Cortex of kidney (tissue), 1 donor: ENCODE data around the gene CCDC40.

Experiments
- DNase-seq: peaks from one replicate; lab custom pipeline; 2025; lab: John Stamatoyannopoulos, UW

The CCDC40 gene

DNA sequence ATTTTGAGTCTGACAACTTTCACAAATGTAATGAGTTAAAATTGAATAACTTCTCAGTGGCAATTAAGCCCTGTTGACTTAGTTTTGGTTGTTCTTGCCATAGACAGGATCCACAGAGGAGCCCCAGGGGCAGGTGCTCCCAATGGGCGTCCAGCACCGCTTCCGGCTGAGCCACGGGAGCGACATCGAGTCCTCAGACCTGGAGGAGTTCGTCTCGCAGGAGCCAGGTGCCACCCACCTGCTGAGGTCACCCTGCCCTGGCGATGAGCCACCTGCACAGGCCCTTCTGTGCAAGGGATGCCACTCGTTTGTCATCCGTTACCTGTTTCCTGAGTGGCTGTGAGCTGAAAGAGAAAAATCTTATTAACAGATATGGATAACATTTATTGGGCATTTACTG lies 10.7 kb downstream of the CCDC40 start:
- DNase-seq = no peak

GRCh38 chr17:80049986-80050385 lies 13.5 kb downstream of the CCDC40 start:
- DNase-seq = no peak

GRCh38 chr17:80050706-80051105 lies 14.3 kb downstream of the CCDC40 start:
- no peak for DNase-seq

- no peak for DNase-seq
Observed at GRCh38 chr17:80051681-80052080, 15.2 kb downstream of the CCDC40 start.

- no peak for DNase-seq
Observed at GRCh38 chr17:80053102-80053501, 16.7 kb downstream of the CCDC40 start.

DNA sequence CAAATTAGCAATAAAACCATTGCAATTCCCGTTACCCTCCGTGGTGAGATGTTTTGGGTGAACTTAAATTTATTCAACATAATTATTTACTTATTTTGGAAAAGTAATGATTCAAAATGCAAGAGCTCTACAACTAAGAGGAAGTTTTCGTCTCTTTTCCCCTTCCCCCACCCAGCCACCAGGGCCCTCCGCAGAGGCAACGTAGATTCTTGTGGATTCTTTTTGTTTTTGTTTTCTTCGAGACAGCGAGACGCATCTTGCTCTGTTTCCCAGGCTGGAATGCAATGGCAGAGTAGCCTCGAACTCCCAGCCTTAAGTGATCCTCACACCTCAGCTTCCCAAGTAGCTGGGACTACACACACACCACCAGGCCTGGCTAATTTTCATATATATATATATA lies 19.2 kb downstream of the CCDC40 start:
- DNase-seq = no peak

GRCh38 chr17:80058311-80058955 lies 22.0 kb downstream of the CCDC40 start:
- DNase-seq = no peak

GRCh38 chr17:80060644-80061043 lies 24.2 kb downstream of the CCDC40 start:
- no peak for DNase-seq

- no peak for DNase-seq
Observed at GRCh38 chr17:80061421-80061820, 25.0 kb downstream of the CCDC40 start.

- DNase-seq = no peak
Observed at GRCh38 chr17:80063830-80064585, 27.6 kb downstream of the CCDC40 start.

DNA sequence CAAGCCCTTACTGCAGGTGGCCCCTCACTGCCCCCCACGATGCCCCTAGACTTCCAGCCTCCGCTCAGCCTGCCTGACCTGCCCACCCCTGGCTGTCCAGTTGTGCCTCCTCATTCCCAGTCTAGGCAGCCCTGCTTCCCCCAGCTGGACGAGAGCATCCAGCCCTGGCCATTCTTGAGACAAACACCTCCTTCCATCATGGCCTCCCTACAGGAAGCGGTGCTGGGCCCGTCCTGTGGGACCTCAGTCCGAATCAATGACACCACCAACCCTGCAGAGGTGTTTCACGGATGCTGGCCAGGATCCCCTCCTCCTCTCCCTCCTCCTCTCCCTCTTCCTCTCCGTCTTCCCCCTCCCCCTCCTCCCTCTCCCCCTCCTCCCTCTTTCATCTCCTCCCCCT lies 28.3 kb downstream of the CCDC40 start:
- DNase-seq = no peak

GRCh38 chr17:80065478-80066170 lies 29.2 kb downstream of the CCDC40 start:
- DNase-seq = no peak

GRCh38 chr17:80067393-80067986 lies 31.0 kb downstream of the CCDC40 start:
- no peak for DNase-seq

DNA sequence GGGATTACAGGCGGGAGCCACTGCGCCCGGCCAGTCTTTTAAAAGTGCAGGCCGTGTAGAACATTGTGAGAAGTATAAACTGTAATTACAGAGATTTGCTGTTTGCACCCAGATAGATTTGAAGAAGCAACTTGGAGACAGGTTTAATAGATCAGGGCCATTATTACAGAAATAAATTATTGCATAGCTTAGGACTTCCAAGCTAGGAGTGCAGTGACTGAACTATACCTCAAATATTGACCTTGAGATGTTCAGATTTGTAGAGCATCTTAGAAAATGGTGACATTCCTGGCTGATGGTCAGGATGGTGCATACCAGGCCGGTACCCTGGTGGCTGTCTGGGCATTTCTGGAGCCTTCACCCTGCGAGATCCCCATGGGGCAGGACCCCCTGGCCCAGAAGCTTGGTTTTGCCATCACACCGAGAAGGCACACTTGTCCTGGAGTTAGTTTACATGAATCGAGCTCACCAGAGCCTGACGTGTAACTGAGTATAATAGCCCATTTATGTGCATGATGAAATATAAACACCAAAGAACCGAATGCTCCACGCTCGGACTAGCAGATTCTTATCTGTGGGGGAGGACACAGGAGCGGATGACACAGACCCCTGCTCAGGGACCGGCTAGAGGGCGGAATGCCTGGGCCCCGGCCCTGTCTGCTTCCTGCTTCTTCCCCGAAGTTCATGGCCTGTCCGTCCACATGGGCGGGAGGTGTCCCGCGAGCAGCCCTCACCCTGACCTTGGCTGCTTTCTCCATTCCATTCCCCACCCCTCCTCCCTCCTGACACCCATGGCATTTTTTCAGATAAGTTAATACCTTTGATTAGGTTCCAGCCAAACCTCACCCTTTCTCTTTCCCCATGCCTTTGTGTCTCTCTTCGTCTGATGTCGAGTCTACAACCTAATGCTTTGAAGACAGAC lies 32.1 kb downstream of the CCDC40 start:
- no peak for DNase-seq

DNA sequence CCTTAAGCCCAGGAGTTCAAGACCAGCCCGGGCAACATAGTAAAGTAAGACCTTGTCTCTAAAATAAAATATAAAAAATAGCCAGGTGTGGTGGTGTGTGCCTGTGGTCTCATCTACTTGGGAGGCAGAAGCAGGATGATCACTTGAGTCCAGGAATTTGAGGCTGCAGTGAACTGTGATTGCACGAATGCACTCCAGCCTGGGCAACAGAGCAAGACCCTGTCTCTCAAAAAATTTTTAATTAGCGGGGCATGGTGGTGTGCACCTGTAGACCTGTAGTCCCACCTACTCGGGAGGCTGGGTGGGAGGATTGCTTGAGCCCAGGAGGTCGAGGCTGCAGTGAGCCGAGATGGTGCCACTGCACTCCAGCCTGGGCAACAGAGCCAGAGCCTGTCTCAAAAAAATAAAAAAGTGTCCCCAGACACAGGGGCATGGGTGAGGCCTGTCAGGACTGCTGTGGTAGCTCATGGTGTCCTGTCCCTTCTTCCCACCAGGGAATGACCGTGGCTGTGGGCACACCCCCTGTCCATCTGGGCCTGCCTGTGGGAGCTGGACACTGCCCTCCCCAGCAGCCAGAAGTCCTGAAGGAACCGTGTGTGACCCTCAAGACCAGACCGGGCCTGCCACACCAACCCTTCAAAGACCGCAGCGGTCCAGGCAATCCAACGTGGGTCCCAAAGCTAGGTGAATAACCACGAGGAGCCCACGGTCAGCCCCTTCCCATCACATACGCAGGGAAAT lies 34.1 kb downstream of the CCDC40 start:
- no peak for DNase-seq

DNA sequence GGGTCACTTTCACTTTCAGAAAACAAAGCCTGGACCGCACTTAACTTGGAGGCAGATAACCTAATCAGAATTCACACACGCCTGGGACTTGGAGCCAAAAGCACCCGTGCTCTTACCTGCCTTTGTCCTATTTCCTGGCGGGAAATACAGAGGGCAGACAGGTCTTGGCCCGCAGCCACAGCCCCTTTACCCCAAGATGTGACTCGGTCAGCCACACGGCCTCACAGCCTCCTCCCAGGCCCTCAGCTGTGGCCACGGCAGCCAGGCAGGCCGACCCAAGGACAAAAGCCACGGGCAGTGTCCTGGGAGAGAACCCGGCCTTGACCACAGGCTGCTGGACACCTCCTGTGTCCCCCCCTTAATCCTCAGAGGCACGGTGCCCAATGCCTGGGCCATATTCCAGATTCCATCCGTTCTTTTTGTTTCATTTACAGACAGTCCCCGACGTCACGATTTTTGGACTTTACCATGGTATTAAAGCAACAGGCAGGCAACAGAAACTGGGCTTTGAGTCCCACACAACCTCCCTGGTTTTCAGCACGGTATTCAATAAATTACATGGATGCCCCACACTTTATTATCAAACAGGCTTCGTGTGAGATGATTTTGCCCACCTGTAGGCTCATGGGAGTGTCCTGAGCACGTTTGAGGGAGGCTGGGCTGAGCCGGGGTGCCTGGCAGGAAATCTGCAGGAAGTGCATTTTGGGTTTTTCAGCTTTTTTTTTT lies 34.8 kb downstream of the CCDC40 start:
- no peak for DNase-seq

DNA sequence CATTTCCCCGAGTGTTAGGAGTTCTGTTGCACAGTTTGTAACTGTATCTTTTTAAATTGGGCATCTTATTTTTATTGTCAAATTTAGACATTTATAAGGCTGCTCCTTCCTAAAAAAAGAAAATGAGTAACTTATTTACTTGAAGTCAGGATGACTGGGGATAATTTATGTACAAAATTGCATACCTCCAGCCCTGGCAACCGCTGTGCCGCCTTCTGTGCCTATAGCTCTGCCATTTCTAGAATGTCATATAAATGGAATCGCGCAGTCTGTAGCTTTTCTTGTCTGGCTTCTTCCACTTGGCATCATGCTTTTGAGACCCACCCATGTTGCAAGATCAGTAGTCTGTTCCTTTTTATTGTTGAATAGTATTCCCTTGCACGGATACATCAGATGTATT lies 36.0 kb downstream of the CCDC40 start:
- DNase-seq = no peak

DNA sequence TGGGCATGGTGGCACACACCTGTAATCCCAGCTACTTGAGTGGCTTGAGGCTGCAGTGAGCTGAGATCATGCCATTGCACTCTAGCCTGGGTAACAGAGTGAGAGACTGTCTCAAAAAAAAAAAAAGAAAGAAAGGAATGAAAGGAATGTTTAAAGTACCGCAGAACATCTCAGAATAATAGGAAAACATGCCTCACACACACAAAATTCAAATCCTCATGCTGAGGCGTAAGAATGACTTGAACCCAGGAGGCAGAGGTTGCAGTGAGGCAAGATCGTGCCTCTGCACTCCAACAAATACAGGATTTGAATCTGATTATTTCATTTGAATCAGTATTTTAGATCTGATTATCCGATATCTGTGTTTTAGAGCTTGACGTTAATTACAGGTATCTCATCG lies 43.6 kb downstream of the CCDC40 start:
- DNase-seq = no peak

DNA sequence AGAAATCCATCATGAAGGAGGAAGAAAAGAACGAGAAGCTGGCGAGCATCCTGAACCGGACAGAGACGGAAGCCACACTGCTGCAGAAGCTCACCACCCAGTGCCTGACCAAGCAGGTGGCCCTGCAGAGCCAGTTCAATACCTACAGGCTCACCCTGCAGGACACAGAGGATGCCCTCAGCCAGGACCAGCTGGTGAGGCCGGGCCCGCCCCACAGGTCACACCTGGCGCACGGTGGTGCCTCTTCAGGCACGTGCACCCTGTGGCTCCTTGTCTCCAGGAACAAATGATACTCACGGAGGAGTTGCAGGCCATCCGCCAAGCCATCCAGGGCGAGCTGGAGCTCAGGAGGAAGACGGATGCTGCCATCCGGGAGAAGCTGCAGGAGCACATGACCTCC lies 45.2 kb downstream of the CCDC40 start:
- no peak for DNase-seq

DNA sequence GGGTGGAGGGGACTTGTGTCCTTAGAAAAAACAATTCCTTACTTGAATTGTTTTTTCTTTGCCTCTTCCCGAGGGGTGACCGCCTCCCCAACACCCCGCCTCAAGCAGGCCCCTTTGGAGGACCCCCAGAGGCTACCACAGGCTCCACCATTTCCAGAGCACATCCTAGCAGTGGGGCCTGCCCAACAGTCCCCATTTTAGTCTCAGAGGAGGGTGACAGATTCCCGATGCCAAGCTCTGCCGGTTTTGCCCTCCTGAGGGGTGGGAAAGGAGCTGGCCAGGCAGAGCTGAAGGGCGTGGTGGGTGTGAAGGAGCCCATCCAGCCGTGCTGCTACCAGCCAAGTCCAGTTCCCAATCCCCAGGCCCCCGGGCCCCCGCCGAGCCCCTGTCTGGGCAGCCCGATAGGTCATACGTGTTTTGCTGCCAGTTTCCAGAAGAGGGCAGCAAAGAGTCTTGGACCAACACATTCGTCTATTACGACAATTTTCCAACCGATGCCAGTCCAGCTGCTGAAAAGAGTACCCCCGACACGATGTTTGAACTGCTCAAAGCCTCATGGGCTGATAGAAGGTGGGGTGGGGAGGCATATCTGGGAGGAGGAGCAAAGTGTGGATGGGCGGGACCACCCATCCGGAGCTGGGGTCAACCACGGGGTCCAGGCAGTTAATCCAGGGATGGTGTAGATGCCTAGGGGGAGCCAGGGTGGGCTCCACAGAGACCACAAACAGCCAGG lies 46.1 kb downstream of the CCDC40 start:
- DNase-seq = no peak
